ES-I3 (cell line): Measurements from ENCODE around the gene SSUH2.
A peak's percentile ranks its signal among the peaks of the same experiment; 100 is the strongest.

ENCODE experiments used
- H3K36me3 ChIP-seq: 2 replicates; pipeline ENCODE4 v1.6.1; 2013; ENCODE audit warnings: mild to moderate bottlenecking, low read length, control low read depth, moderate library complexity; ENCODE audit not compliant: insufficient read depth
- H3K4me1 ChIP-seq: 2 replicates; pipeline ENCODE4 v1.6.1; 2013; ENCODE audit warnings: mild to moderate bottlenecking, control low read depth, low read length; ENCODE audit not compliant: insufficient read depth
- H3K9ac ChIP-seq: 2 replicates; pipeline ENCODE4 v1.6.1; 2013; ENCODE audit warnings: low read depth, mild to moderate bottlenecking, low read length, moderate library complexity
- H3K9me3 ChIP-seq: 2 replicates; pipeline ENCODE4 v1.6.1; 2013; ENCODE audit warnings: mild to moderate bottlenecking, low read length, moderate library complexity; ENCODE audit not compliant: control insufficient read depth, insufficient read depth

SSUH2 gene

GRCh38 chr3:8621872-8622271 lies 22.7 kb downstream of the SSUH2 start:
- Histone ChIP-seq H3K4me1 (peaks cover 5% of the 10 kb centered on the region; the same call in 1 of the 2 replicates), H3K36me3 (no peaks in the 10 kb centered on the region; the same call in 1 of the 2 replicates), H3K9me3 (peaks cover 6% of the 10 kb centered on the region; the same call in 1 of the 2 replicates), H3K9ac (no peak overlapping the region)

- H3K4me1 ChIP-seq: peaks cover 5% of the 10 kb centered on the region; the same call in 1 of the 2 replicates
- no peak overlapping the region for H3K9ac ChIP-seq
- H3K36me3 ChIP-seq: no peaks in the 10 kb centered on the region; the same call in 1 of the 2 replicates
- peaks cover 6% of the 10 kb centered on the region; the same call in 1 of the 2 replicates for H3K9me3 ChIP-seq
Measured at GRCh38 chr3:8621141-8621540, 23.5 kb downstream of the SSUH2 start.

- Histone ChIP-seq H3K9ac (no peak overlapping the region), H3K4me1 (peaks cover 5% of the 10 kb centered on the region; the same call in 1 of the 2 replicates), H3K9me3 (peaks cover 6% of the 10 kb centered on the region; the same call in 1 of the 2 replicates), H3K36me3 (no peaks in the 10 kb centered on the region; the same call in 1 of the 2 replicates)
Measured at GRCh38 chr3:8619548-8619947, 25.1 kb downstream of the SSUH2 start.

GRCh38 chr3:8618950-8619349 lies 25.6 kb downstream of the SSUH2 start:
- Histone ChIP-seq H3K36me3 (no peaks in the 10 kb centered on the region; the same call in 1 of the 2 replicates), H3K9ac (no peak overlapping the region), H3K9me3 (peaks cover 6% of the 10 kb centered on the region; the same call in 1 of the 2 replicates), H3K4me1 (peaks cover 5% of the 10 kb centered on the region; the same call in 1 of the 2 replicates)

- Histone ChIP-seq H3K9me3 (peaks cover 6% of the 10 kb centered on the region; the same call in 1 of the 2 replicates), H3K36me3 (no peaks in the 10 kb centered on the region; the same call in 1 of the 2 replicates), H3K9ac (no peak overlapping the region), H3K4me1 (0 out of 2 replicates have a peak, but pooled peaks cover 5% of the 10 kb centered on the region)
Measured at GRCh38 chr3:8617921-8618320, 26.7 kb downstream of the SSUH2 start.

- H3K9me3 ChIP-seq: no peaks in the 10 kb centered on the region
- no peaks in the 10 kb centered on the region for H3K4me1 ChIP-seq
- H3K9ac ChIP-seq: peak overlapping the region; percentile 26
- H3K36me3 ChIP-seq: no peaks in the 10 kb centered on the region
Measured at GRCh38 chr3:8610951-8611350, 33.6 kb downstream of the SSUH2 start.

GRCh38 chr3:8608791-8609467 lies 35.7 kb downstream of the SSUH2 start:
- Histone ChIP-seq H3K9ac (no peak overlapping the region), H3K36me3 (no peaks in the 10 kb centered on the region), H3K4me1 (no peaks in the 10 kb centered on the region), H3K9me3 (no peaks in the 10 kb centered on the region)

GRCh38 chr3:8608041-8608790 lies 36.4 kb downstream of the SSUH2 start:
- Histone ChIP-seq H3K9ac (no peak overlapping the region), H3K9me3 (no peaks in the 10 kb centered on the region), H3K36me3 (no peaks in the 10 kb centered on the region), H3K4me1 (no peaks in the 10 kb centered on the region)

- Histone ChIP-seq H3K4me1 (no peaks in the 10 kb centered on the region), H3K9me3 (no peaks in the 10 kb centered on the region), H3K9ac (no peak overlapping the region), H3K36me3 (no peaks in the 10 kb centered on the region)
Measured at GRCh38 chr3:8607234-8608040, 37.2 kb downstream of the SSUH2 start.

- Histone ChIP-seq H3K36me3 (no peaks in the 10 kb centered on the region), H3K9me3 (no peaks in the 10 kb centered on the region), H3K4me1 (no peaks in the 10 kb centered on the region), H3K9ac (no peak overlapping the region)
Measured at GRCh38 chr3:8606701-8607231, 37.8 kb downstream of the SSUH2 start.

GRCh38 chr3:8604988-8605387 lies 39.6 kb downstream of the SSUH2 start:
- Histone ChIP-seq H3K9me3 (no peaks in the 10 kb centered on the region), H3K9ac (no peak overlapping the region), H3K36me3 (no peaks in the 10 kb centered on the region), H3K4me1 (no peaks in the 10 kb centered on the region)

GRCh38 chr3:8604006-8604405 lies 40.6 kb downstream of the SSUH2 start:
- no peak overlapping the region for H3K9ac ChIP-seq
- H3K4me1 ChIP-seq: no peaks in the 10 kb centered on the region
- H3K9me3 ChIP-seq: no peaks in the 10 kb centered on the region
- no peaks in the 10 kb centered on the region for H3K36me3 ChIP-seq

GRCh38 chr3:8603115-8603710 lies 41.4 kb downstream of the SSUH2 start:
- Histone ChIP-seq H3K4me1 (no peaks in the 10 kb centered on the region), H3K9me3 (no peaks in the 10 kb centered on the region), H3K36me3 (no peaks in the 10 kb centered on the region), H3K9ac (no peak overlapping the region)

GRCh38 chr3:8600457-8600856 lies 44.1 kb downstream of the SSUH2 start:
- Histone ChIP-seq H3K36me3 (no peaks in the 10 kb centered on the region), H3K9me3 (no peaks in the 10 kb centered on the region), H3K9ac (no peak overlapping the region), H3K4me1 (no peaks in the 10 kb centered on the region)
